OCI-LY7 (cell line): ENCODE measurements around the gene KLHL33.

Experiments
- EZH2phosphoT487 ChIP-seq: fragments of 200-600 bp; sonication (generic); IDR thresholded peaks from 2 replicates; pipeline ENCODE4 v1.6.1; 2018; ENCODE audit warnings: low read depth, borderline replicate concordance, mild to moderate bottlenecking, mixed run types, antibody characterized with exemption, low read length, moderate library complexity, mixed read lengths
- TF ChIP-seq, protein P1 (sequence below): fragments of 200-600 bp; sonication (generic); conservative IDR thresholded peaks from 2 replicates; pipeline ENCODE4 v1.5.1; 2014; ENCODE audit warnings: mild to moderate bottlenecking, antibody characterized with exemption, low read length, moderate library complexity, mixed read lengths

DNA sequence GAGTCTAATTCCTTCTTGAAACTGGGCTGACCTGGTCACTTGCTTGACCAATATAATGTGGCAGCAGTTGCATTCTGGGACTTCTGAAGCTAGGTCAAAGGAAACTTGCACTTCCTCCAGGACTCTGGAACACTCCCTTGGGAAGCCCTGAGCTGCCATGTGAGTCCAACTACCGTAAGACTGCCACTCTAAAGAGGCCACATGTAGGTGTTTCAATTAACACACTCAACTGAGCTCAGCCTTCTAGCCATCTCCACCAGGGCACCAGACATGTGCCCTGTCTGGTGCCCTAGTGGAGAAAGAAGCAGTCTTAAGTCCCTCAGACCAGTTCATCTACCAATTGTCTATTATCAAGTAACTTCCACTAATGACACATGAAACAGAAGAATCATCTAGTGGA, 16.5 kb downstream of the KLHL33 start:
- TF ChIP-seq, protein P1, sequence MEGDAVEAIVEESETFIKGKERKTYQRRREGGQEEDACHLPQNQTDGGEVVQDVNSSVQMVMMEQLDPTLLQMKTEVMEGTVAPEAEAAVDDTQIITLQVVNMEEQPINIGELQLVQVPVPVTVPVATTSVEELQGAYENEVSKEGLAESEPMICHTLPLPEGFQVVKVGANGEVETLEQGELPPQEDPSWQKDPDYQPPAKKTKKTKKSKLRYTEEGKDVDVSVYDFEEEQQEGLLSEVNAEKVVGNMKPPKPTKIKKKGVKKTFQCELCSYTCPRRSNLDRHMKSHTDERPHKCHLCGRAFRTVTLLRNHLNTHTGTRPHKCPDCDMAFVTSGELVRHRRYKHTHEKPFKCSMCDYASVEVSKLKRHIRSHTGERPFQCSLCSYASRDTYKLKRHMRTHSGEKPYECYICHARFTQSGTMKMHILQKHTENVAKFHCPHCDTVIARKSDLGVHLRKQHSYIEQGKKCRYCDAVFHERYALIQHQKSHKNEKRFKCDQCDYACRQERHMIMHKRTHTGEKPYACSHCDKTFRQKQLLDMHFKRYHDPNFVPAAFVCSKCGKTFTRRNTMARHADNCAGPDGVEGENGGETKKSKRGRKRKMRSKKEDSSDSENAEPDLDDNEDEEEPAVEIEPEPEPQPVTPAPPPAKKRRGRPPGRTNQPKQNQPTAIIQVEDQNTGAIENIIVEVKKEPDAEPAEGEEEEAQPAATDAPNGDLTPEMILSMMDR, result no peak
- no peak for TF ChIP-seq EZH2phosphoT487
